ENCODE data around the gene PPIL3.

The PPIL3 gene

GRCh38 chr2:200877443-200877842 is 11.4 kb downstream of the PPIL3 start:
- TF ChIP-seq CTCF (IDR thresholded peaks at IDR 0.05; ENCODE audit: insufficient read depth, low read length, missing control alignments) = no peak
- DNase-seq (ENCODE audit: low read depth, low spot score) = no peak
- H3K4me3 ChIP-seq (ENCODE audit: low read depth, low read length) = no peak overlapping the region
- POLR2A ChIA-PET = no interaction called here
- CTCF ChIA-PET = no interaction called here

GRCh38 chr2:200873560-200873959 is 15.3 kb downstream of the PPIL3 start:
- POLR2A ChIA-PET = no interaction called here
- no peak for TF ChIP-seq CTCF (IDR thresholded peaks at IDR 0.05; ENCODE audit: insufficient read depth, low read length, missing control alignments)
- no peak for DNase-seq (ENCODE audit: low read depth, low spot score)
- H3K4me3 ChIP-seq (ENCODE audit: low read depth, low read length) = no peak overlapping the region
- CTCF ChIA-PET = interaction anchor here (2.4 kb wide), 1 partner anchor 160 kb away, joined by 6 read pairs; no protein-coding TSS in a partner anchor

- no peak for DNase-seq (ENCODE audit: low read depth, low spot score)
- POLR2A ChIA-PET = no interaction called here
- H3K4me3 ChIP-seq (ENCODE audit: low read depth, low read length) = no peak overlapping the region
- CTCF ChIA-PET = interaction anchor here (0.6 to 1.4 kb wide), 2 partner anchors 57 to 361 kb away, joined by 3 read pairs; no protein-coding TSS in a partner anchor
- TF ChIP-seq CTCF (IDR thresholded peaks at IDR 0.05; ENCODE audit: insufficient read depth, low read length, missing control alignments) = no peak
Observed at GRCh38 chr2:200871151-200871550, 17.7 kb downstream of the PPIL3 start.

- ChIA-PET POLR2A (interaction anchor here (1.0 kb wide), 1 partner anchor 20 kb away, joined by 3 read pairs; the partner anchor contains the start of genes NIF3L1 and PPIL3), CTCF (interaction anchor here (1.4 kb wide), 1 partner anchor 156 kb away, joined by 4 read pairs; no protein-coding TSS in a partner anchor)
- TF ChIP-seq CTCF (IDR thresholded peaks at IDR 0.05; ENCODE audit: insufficient read depth, low read length, missing control alignments) = no peak
- H3K4me3 ChIP-seq (ENCODE audit: low read depth, low read length) = no peak overlapping the region
- no peak for DNase-seq (ENCODE audit: low read depth, low spot score)
Observed at GRCh38 chr2:200869014-200869413, 19.9 kb downstream of the PPIL3 start.

GRCh38 chr2:200864176-200865034 is 24.5 kb downstream of the PPIL3 start, which contains the start of gene CLK1:
CLK1 (minus strand) TSS chr2:200864658; CDS start chr2:200861862, 2,796 bp downstream.
- TF ChIP-seq CTCF (IDR thresholded peaks at IDR 0.05; ENCODE audit: insufficient read depth, low read length, missing control alignments) = no peak
- no peak for DNase-seq (ENCODE audit: low read depth, low spot score)
- ChIA-PET CTCF (interaction anchor here (0.9 to 1.8 kb wide), 6 partner anchors 9 to 368 kb away, joined by 3 to 17 read pairs (median 3); partner anchors contain the start of genes NIF3L1 and PPIL3), POLR2A (interaction anchor here (0.6 to 2.0 kb wide), 16 partner anchors 9 to 370 kb away, joined by 3 to 19 read pairs (median 4); partner anchors contain the start of genes BZW1, NIF3L1 and PPIL3)
- peak within 1 kb of the TSS; percentile 93 for H3K4me3 ChIP-seq (ENCODE audit: low read depth, low read length)

- H3K4me3 ChIP-seq (ENCODE audit: low read depth, low read length) = peak overlapping the region; percentile 93
- TF ChIP-seq CTCF (IDR thresholded peaks at IDR 0.05; ENCODE audit: insufficient read depth, low read length, missing control alignments) = no peak
- DNase-seq (ENCODE audit: low read depth, low spot score) = no peak
- ChIA-PET POLR2A (interaction anchor here (0.8 to 2.0 kb wide), 13 partner anchors 9 to 151 kb away, joined by 3 to 19 read pairs (median 5); partner anchors contain the start of genes BZW1, NIF3L1 and PPIL3), CTCF (interaction anchor here (0.9 to 1.8 kb wide), 4 partner anchors 9 to 273 kb away, joined by 3 to 17 read pairs (median 3); partner anchors contain the start of genes NIF3L1 and PPIL3)
Observed at GRCh38 chr2:200863782-200864175, 25.1 kb downstream of the PPIL3 start.

Measured in AG04449 (cell line).